ENCODE measurements around the gene RFT1.
"Not testable (repeated sequence)": the region's sequence is repeated elsewhere in the genome, so short reads cannot be mapped to it uniquely, and the experiment has no call there.

RFT1 gene

DNA sequence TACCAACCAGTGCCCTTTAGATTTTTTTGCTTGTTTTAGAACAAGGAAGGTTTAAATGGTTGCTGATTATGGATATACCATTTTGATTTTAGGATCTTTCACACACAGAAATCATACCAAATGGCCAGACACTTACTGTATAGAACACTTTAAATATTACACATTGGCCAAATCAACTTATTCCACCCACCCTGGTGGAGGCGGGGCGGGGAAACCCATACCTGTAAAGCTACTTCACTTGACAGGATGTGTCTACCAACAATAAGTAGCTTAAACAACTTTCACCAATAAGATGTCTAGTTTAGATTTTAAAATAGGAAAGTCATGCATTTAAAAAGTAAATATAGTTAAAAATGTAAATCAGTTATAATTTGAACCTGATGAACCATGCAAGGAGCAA lies 67.3 kb downstream of the RFT1 start:
- no peaks in the 10 kb centered on the region for H3K4me1 ChIP-seq (ENCODE audit: control insufficient read depth, low read length)
- no peak overlapping the region for H3K27ac ChIP-seq (ENCODE audit: low read depth, low read length)
- TF ChIP-seq, protein P1, sequence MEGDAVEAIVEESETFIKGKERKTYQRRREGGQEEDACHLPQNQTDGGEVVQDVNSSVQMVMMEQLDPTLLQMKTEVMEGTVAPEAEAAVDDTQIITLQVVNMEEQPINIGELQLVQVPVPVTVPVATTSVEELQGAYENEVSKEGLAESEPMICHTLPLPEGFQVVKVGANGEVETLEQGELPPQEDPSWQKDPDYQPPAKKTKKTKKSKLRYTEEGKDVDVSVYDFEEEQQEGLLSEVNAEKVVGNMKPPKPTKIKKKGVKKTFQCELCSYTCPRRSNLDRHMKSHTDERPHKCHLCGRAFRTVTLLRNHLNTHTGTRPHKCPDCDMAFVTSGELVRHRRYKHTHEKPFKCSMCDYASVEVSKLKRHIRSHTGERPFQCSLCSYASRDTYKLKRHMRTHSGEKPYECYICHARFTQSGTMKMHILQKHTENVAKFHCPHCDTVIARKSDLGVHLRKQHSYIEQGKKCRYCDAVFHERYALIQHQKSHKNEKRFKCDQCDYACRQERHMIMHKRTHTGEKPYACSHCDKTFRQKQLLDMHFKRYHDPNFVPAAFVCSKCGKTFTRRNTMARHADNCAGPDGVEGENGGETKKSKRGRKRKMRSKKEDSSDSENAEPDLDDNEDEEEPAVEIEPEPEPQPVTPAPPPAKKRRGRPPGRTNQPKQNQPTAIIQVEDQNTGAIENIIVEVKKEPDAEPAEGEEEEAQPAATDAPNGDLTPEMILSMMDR (IDR thresholded peaks at IDR 0.05; ENCODE audit: low read depth, low read length, poor library complexity, severe bottlenecking) = no peak
- no peak for TF ChIP-seq EZH2phosphoT487 (IDR thresholded peaks at IDR 0.05; ENCODE audit: borderline replicate concordance, low read length)
- no peaks in the 10 kb centered on the region for H4K20me1 ChIP-seq (ENCODE audit: control insufficient read depth, insufficient read depth, low read depth, low read length)
- no peaks in the 10 kb centered on the region for H3K36me3 ChIP-seq (ENCODE audit: control insufficient read depth, low read length)
- peaks cover 19% of the 10 kb centered on the region for H3K27me3 ChIP-seq (ENCODE audit: control insufficient read depth, low read length)
- no peaks in the 10 kb centered on the region for H3K9me2 ChIP-seq (replicated peaks; ENCODE audit: control insufficient read depth, low read length)
- H3K4me3 ChIP-seq (ENCODE audit: low read length) = no peak overlapping the region
- no peak overlapping the region for H3K4me2 ChIP-seq (ENCODE audit: low read length)
- H3K79me2 ChIP-seq (ENCODE audit: control insufficient read depth, low read length) = no peaks in the 10 kb centered on the region
- no peaks in the 10 kb centered on the region for H3K9me3 ChIP-seq (ENCODE audit: control insufficient read depth, insufficient read depth, low read length)
- H3F3A ChIP-seq (ENCODE audit: control insufficient read depth, insufficient read depth) = no peaks in the 10 kb centered on the region

GRCh38 chr3:53056442-53056841 lies 73.8 kb downstream of the RFT1 start:
- no peaks in the 10 kb centered on the region for H3K4me1 ChIP-seq (ENCODE audit: control insufficient read depth, low read length)
- no peak overlapping the region for H3K27ac ChIP-seq (ENCODE audit: low read depth, low read length)
- H3K27me3 ChIP-seq (ENCODE audit: control insufficient read depth, low read length) = peaks cover 11% of the 10 kb centered on the region
- TF ChIP-seq EZH2phosphoT487 (IDR thresholded peaks at IDR 0.05; ENCODE audit: borderline replicate concordance, low read length) = no peak
- TF ChIP-seq, protein P1 (IDR thresholded peaks at IDR 0.05; ENCODE audit: low read depth, low read length, poor library complexity, severe bottlenecking) = no peak
- no peaks in the 10 kb centered on the region for H3K36me3 ChIP-seq (ENCODE audit: control insufficient read depth, low read length)
- no peaks in the 10 kb centered on the region for H4K20me1 ChIP-seq (ENCODE audit: control insufficient read depth, insufficient read depth, low read depth, low read length)
- H3F3A ChIP-seq (ENCODE audit: control insufficient read depth, insufficient read depth) = no peaks in the 10 kb centered on the region
- H3K79me2 ChIP-seq (ENCODE audit: control insufficient read depth, low read length) = no peaks in the 10 kb centered on the region
- H3K9me3 ChIP-seq (ENCODE audit: control insufficient read depth, insufficient read depth, low read length) = no peaks in the 10 kb centered on the region
- no peak overlapping the region for H3K4me3 ChIP-seq (ENCODE audit: low read length)
- no peaks in the 10 kb centered on the region for H3K9me2 ChIP-seq (replicated peaks; ENCODE audit: control insufficient read depth, low read length)
- no peak overlapping the region for H3K4me2 ChIP-seq (ENCODE audit: low read length)

- H3K36me3 ChIP-seq (ENCODE audit: control insufficient read depth, low read length); H3K27ac ChIP-seq (ENCODE audit: low read depth, low read length): not testable (repeated sequence)
These were observed 76.0 kb downstream of the RFT1 start for GRCh38 chr3:53054233-53054632.

DNA sequence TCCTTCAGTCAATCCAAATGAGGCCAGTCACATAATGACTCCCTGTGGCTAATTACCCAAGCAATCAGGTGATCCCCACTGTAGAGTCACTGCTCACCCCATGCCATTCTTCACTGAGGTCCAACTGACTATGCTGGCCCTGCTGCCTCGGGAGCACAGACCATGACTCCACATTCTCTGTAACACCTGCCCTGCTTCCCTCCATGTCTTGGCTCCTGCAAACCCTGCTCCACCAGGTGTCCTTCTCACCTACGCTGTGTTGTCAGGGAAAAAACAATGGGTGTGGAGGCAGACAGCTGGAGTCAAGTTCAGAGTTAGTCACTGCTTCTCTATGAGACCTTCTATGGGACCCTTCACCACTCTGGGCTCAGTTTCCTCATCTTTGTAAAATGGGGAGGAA lies 78.3 kb downstream of the RFT1 start:
- Histone ChIP-seq H3K4me3 (ENCODE audit: low read length) (no peak overlapping the region), H3K4me2 (ENCODE audit: low read length) (no peak overlapping the region), H3K9me3 (ENCODE audit: control insufficient read depth, insufficient read depth, low read length) (no peaks in the 10 kb centered on the region), H3K79me2 (ENCODE audit: control insufficient read depth, low read length) (no peaks in the 10 kb centered on the region), H3K36me3 (ENCODE audit: control insufficient read depth, low read length) (no peaks in the 10 kb centered on the region), H3K27ac (ENCODE audit: low read depth, low read length) (no peak overlapping the region), H3K4me1 (ENCODE audit: control insufficient read depth, low read length) (peaks cover 4% of the 10 kb centered on the region), H3F3A (ENCODE audit: control insufficient read depth, insufficient read depth) (peaks cover 8% of the 10 kb centered on the region), H4K20me1 (ENCODE audit: control insufficient read depth, insufficient read depth, low read depth, low read length) (no peaks in the 10 kb centered on the region), H3K27me3 (ENCODE audit: control insufficient read depth, low read length) (peaks cover 14% of the 10 kb centered on the region), H3K9me2 (replicated peaks; ENCODE audit: control insufficient read depth, low read length) (no peaks in the 10 kb centered on the region)
- TF ChIP-seq, protein P1 (IDR thresholded peaks at IDR 0.05; ENCODE audit: low read depth, low read length, poor library complexity, severe bottlenecking) = no peak
- TF ChIP-seq EZH2phosphoT487 (IDR thresholded peaks at IDR 0.05; ENCODE audit: borderline replicate concordance, low read length) = no peak

More at GRCh38 chr3:53054233-53054632, 76.0 kb downstream of the RFT1 start:
- H3K9me3 ChIP-seq (ENCODE audit: control insufficient read depth, insufficient read depth, low read length); H3K4me3 ChIP-seq (ENCODE audit: low read length); H3K9me2 ChIP-seq (replicated peaks; ENCODE audit: control insufficient read depth, low read length); H4K20me1 ChIP-seq (ENCODE audit: control insufficient read depth, insufficient read depth, low read depth, low read length); H3K79me2 ChIP-seq (ENCODE audit: control insufficient read depth, low read length); H3F3A ChIP-seq (ENCODE audit: control insufficient read depth, insufficient read depth); H3K27me3 ChIP-seq (ENCODE audit: control insufficient read depth, low read length); H3K4me2 ChIP-seq (ENCODE audit: low read length); H3K4me1 ChIP-seq (ENCODE audit: control insufficient read depth, low read length): not testable (repeated sequence)

All from DOHH2 (cell line).